ENCODE data around the gene JAG2.

JAG2 gene

GRCh38 chr14:105168093-105168420 is 519 bp downstream of the JAG2 start:
- Histone ChIP-seq H3K4me1 (ENCODE audit: control insufficient read depth, insufficient read depth, low read length) (peaks cover 8% of the 10 kb centered on the region; the same call in 1 of the 2 replicates), H3K9me3 (ENCODE audit: control insufficient read depth, insufficient read depth, low read depth, low read length) (no peaks in the 10 kb centered on the region), H3K4me3 (ENCODE audit: low read depth, low read length) (peak overlapping the region; percentile 52), H3K27ac (ENCODE audit: extremely low read depth, low read depth, low read length) (peak overlapping the region; percentile 56; the same call in 1 of the 2 replicates), H3K36me3 (ENCODE audit: control insufficient read depth in 2 of 2, insufficient read depth in 1 of 2, low read length in 2 of 2) (peaks cover 0 to 4% of the 10 kb centered on the region in 2 experiments; a peak in 1 of 3 replicates)
- POLR2A ChIA-PET, result no interaction called here
- CTCF ChIA-PET, result interaction anchor here (0.7 to 3.7 kb wide), 3 partner anchors 9 to 80 kb away, joined by 3 to 18 read pairs (median 3); partner anchors contain the start of gene NUDT14
- no peak for TF ChIP-seq ZNF791 (tag by site-specific recombination; IDR thresholded peaks at IDR 0.05)
- TF ChIP-seq GFI1B (tag by site-specific recombination; IDR thresholded peaks at IDR 0.05), result no peak
- TF ChIP-seq ZNF544 (tag by site-specific recombination; IDR thresholded peaks at IDR 0.05), result no peak
- no peak for TF ChIP-seq RBAK (tag by site-specific recombination; IDR thresholded peaks at IDR 0.05)
- no peak for TF ChIP-seq ZNF174 (tag by site-specific recombination; IDR thresholded peaks at IDR 0.05)
- no peak for TF ChIP-seq KLF8 (tag by site-specific recombination; IDR thresholded peaks at IDR 0.05)
- no peak for TF ChIP-seq ZNF670 (tag by site-specific recombination; IDR thresholded peaks at IDR 0.05; ENCODE audit: low read depth)
- no peak for TF ChIP-seq REPIN1 (tag by site-specific recombination; IDR thresholded peaks at IDR 0.05; ENCODE audit: low read depth)
- no peak for TF ChIP-seq ZBTB26 (tag by site-specific recombination; optimal IDR thresholded peaks at IDR 0.05)
- TF ChIP-seq TSHZ1 (tag by site-specific recombination; IDR thresholded peaks at IDR 0.05; ENCODE audit: borderline replicate concordance), result no peak
- no peak for TF ChIP-seq ZNF148 (tag by site-specific recombination; IDR thresholded peaks at IDR 0.05; ENCODE audit: borderline replicate concordance)
- TF ChIP-seq FEZF1 (tag by site-specific recombination; IDR thresholded peaks at IDR 0.05), result no peak
- no peak for TF ChIP-seq ZNF692 (tag by site-specific recombination; IDR thresholded peaks at IDR 0.05)
- no peak for TF ChIP-seq ZNF426 (tag by site-specific recombination; IDR thresholded peaks at IDR 0.05)
- TF ChIP-seq SALL2 (tag by site-specific recombination; IDR thresholded peaks at IDR 0.05; ENCODE audit: borderline replicate concordance), result no peak
- TF ChIP-seq ZXDB (tag by site-specific recombination; IDR thresholded peaks at IDR 0.05), result no peak
- no peak for TF ChIP-seq ZNF843 (tag by site-specific recombination; IDR thresholded peaks at IDR 0.05)
- TF ChIP-seq MZF1 (tag by site-specific recombination; IDR thresholded peaks at IDR 0.05; ENCODE audit: borderline replicate concordance), result no peak
- no peak for TF ChIP-seq ZNF214 (tag by site-specific recombination; IDR thresholded peaks at IDR 0.05; ENCODE audit: borderline replicate concordance)
- TF ChIP-seq ZNF785 (tag by site-specific recombination; IDR thresholded peaks at IDR 0.05), result no peak
